Fibroblast of peridontal ligament (primary cell): ENCODE results near the gene SAMD13.
A peak's percentile ranks its signal among the peaks of the same experiment; 100 is the strongest.

Experiments
- DNase-seq: peaks from one replicate; pipeline ENCODE4 v3.0.0-alpha.2; 2010; ENCODE audit errors: extremely low read depth

Gene SAMD13

GRCh38 chr1:84373436-84374141 lies 72.1 kb downstream of the SAMD13 start:
- peak; percentile 63 for DNase-seq

- peak; percentile 41 for DNase-seq
Observed at GRCh38 chr1:84374991-84375696, 73.6 kb downstream of the SAMD13 start.

GRCh38 chr1:84376000-84376910 lies 74.7 kb downstream of the SAMD13 start:
- peak; percentile 35 for DNase-seq

- DNase-seq = peak; percentile 88
Observed at GRCh38 chr1:84377480-84378095, 76.1 kb downstream of the SAMD13 start.

- peak; percentile 74 for DNase-seq
Observed at GRCh38 chr1:84379138-84379916, 77.8 kb downstream of the SAMD13 start.

- no peak for DNase-seq
Observed at GRCh38 chr1:84379917-84380180, 78.3 kb downstream of the SAMD13 start.

GRCh38 chr1:84382127-84382526 lies 80.6 kb downstream of the SAMD13 start:
- no peak for DNase-seq

GRCh38 chr1:84385347-84385746 lies 83.8 kb downstream of the SAMD13 start:
- no peak for DNase-seq

- no peak for DNase-seq
Observed at GRCh38 chr1:84386716-84387479, 85.4 kb downstream of the SAMD13 start.

GRCh38 chr1:84387480-84388163 lies 86.1 kb downstream of the SAMD13 start:
- DNase-seq = no peak

- no peak for DNase-seq
Observed at GRCh38 chr1:84390226-84390625, 88.7 kb downstream of the SAMD13 start.

- DNase-seq = no peak
Observed at GRCh38 chr1:84398175-84399155, 97.0 kb downstream of the SAMD13 start, which contains the start of gene DNASE2B. Gene DNASE2B (plus strand): TSS chr1:84398484. CDS start chr1:84398565, 81 bp downstream.
